Measurements from ENCODE around the gene PRAMEF1. TPM values are rescaled to one million over a fixed set of nuclear protein-coding genes. Genes with fewer than 3 reads are reported as not detected.

Gene PRAMEF1
- total RNA-seq, 4 donors from 2014 or later: not detected

DNA sequence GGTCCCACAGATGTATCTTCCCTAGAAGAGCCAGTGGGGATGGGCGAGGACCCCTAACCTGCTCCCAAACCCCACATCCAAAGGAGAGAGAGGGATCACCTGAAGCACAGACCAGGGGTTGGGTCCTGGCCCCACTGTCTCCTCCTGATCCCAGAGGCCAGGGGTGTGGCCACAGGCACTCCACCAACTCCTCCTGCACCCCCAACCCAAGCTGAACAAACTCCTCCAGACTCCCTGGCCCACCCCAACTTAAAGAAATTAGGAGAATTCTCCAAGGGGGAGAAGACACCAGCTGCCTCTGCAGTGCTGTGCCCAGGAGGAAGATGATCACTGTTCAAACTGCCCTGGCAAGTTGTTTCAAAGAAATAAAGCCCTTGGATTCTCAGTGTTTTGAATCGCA is 22.2 kb upstream of the PRAMEF1 start:
- TF ChIP-seq, protein P1, sequence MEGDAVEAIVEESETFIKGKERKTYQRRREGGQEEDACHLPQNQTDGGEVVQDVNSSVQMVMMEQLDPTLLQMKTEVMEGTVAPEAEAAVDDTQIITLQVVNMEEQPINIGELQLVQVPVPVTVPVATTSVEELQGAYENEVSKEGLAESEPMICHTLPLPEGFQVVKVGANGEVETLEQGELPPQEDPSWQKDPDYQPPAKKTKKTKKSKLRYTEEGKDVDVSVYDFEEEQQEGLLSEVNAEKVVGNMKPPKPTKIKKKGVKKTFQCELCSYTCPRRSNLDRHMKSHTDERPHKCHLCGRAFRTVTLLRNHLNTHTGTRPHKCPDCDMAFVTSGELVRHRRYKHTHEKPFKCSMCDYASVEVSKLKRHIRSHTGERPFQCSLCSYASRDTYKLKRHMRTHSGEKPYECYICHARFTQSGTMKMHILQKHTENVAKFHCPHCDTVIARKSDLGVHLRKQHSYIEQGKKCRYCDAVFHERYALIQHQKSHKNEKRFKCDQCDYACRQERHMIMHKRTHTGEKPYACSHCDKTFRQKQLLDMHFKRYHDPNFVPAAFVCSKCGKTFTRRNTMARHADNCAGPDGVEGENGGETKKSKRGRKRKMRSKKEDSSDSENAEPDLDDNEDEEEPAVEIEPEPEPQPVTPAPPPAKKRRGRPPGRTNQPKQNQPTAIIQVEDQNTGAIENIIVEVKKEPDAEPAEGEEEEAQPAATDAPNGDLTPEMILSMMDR (IDR thresholded peaks at IDR 0.05; ENCODE audit: low read depth): no peak

DNA sequence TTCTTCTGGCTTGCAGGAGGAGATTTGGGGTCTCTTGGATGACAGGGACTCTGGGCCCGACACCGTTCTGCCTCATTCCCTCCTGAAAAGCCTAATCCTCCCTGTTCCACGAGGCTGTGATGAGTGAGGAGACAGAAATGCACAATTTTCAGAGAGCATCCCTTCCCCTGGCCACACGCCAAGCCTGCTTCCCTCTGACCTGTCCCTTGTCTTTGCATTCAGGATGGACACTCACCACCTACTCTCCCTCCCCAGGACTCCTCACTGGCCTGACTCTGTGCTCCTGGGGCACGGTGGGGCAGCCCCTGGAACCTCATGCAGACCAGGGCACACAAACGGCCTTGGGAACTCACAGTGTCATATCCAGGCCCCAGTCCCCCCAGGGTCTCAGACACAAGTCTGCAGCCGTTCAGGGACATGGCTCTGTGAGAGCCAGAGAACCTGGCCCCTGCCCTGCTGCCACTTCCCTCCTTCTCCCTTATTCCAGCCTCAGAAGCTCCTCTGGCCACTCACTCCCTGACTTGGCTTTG is 21.2 kb upstream of the PRAMEF1 start:
- TF ChIP-seq, protein P1 (IDR thresholded peaks at IDR 0.05; ENCODE audit: low read depth): no peak

DNA sequence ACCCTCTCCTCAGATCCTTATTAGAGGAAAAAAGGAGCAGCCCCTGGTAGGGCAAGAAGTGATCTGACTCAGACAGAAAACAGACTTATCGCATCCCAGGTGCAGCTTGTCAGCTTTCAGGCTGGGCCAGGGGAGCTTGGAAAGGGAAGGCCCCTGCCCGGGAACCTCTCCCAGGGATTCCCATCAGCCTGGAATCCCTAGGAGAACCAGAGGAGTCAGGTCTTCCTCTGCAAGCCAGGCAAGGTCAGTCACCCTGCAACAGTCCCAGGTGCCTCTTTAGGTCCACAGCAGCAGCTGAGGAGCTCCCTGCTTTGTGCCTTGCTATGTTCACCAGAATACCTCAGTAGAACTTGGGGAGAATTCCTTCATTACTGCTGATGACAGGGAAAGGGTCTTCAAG is 20.6 kb upstream of the PRAMEF1 start:
- TF ChIP-seq, protein P1 (IDR thresholded peaks at IDR 0.05; ENCODE audit: low read depth): no peak

DNA sequence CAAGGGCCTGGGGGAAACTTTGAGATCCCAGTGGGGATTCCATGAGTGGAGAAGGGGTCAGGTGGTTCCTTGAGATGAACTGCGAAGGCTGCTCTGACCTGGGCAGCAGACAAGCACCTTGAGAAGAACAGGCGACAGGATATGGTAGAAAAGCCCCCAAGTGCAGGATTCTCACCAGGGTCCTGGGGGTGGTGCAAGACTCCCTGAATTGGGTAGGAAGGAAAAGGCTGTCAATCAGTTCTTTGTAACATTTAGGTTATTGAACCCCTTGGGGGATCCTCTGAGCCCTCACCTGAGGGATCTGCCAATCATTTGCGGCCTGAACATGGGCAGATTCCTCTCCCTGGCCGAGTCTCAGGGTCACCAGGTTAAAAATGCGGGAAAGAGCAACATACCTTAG is 20.0 kb upstream of the PRAMEF1 start:
- TF ChIP-seq, protein P1 (IDR thresholded peaks at IDR 0.05; ENCODE audit: low read depth): no peak

DNA sequence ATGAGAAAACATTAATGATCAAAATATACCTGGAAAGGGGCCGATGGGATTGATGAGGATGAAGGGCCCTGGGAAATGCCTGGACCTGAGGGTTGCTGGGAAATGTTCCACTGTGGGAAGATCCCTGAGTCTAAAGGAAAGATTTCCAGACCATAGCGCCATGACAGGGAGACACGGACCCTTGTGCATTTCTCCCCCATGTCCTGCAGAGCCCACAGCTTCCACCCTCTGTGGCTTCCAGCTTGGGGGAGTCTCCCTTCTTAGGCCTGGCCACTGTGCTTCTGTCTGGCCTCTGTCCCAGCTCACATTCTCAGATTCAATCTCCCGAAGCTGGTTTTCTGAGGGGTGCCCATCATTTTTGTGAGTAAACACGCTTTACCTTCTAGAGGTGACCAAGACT is 18.7 kb upstream of the PRAMEF1 start:
- TF ChIP-seq, protein P1 (IDR thresholded peaks at IDR 0.05; ENCODE audit: low read depth): no peak

DNA sequence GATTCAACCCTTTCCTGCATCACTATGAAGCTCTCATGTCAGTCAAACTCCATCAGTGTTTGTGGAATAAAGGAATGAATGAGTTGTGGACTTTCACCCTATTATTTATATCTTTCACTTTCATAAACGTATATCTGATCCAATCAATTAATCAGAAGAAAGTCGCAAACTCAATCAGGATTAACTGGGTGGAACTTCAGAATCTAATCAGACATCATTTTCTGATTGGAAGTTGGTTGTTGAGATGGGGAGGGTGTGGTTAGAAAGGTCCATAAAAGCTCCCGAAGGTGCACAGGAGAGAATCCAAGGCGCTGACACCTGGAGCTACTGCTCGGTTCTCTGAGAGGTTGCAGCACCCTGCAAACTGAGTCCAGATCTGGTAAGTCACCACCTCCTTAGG is 17.8 kb upstream of the PRAMEF1 start, which contains the start of gene PRAMEF12:
PRAMEF12 (plus strand) TSS at position 301 of the 400 bp plus-strand sequence. CDS start 1,130 bp downstream, outside the sequence.
- TF ChIP-seq, protein P1 (IDR thresholded peaks at IDR 0.05; ENCODE audit: low read depth): no peak

DNA sequence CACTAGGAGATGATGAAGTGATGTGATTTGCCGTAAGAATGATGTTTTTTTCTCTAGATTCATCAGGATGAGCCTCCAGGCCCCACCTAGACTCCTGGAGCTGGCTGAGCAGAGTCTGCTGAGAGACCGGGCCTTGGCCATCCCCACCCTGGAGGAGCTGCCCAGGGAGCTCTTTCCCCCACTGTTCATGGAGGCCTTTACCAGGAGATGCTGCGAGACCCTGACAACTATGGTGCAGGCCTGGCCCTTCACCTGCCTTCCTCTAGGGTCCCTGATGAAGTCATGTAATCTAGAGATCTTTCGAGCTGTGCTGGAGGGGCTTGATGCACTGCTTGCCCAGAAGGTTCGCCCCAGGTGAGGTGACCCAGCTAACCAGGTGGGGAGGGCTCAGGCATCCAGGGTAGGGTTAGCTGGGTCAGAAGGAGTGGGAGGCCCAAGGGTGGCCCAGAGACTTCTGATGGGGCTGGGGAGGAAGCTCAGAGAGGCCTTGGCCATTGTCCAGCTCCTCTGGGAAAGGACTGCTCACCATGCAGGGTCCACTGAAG is 16.3 kb upstream of the PRAMEF1 start:
- TF ChIP-seq, protein P1 (IDR thresholded peaks at IDR 0.05; ENCODE audit: low read depth): no peak
